Measurements from ENCODE around the gene UGT1A4. TPM values are rescaled to one million over a fixed set of nuclear protein-coding genes. Genes with fewer than 3 reads are reported as not detected.
A peak's percentile ranks its signal among the peaks of the same experiment; 100 is the strongest.
"Not testable (repeated sequence)": the region's sequence is repeated elsewhere in the genome, so short reads cannot be mapped to it uniquely, and the experiment has no call there.

Gene UGT1A4
- total RNA-seq, 1 experiment from 2014 or later = 0.04 TPM

DNA sequence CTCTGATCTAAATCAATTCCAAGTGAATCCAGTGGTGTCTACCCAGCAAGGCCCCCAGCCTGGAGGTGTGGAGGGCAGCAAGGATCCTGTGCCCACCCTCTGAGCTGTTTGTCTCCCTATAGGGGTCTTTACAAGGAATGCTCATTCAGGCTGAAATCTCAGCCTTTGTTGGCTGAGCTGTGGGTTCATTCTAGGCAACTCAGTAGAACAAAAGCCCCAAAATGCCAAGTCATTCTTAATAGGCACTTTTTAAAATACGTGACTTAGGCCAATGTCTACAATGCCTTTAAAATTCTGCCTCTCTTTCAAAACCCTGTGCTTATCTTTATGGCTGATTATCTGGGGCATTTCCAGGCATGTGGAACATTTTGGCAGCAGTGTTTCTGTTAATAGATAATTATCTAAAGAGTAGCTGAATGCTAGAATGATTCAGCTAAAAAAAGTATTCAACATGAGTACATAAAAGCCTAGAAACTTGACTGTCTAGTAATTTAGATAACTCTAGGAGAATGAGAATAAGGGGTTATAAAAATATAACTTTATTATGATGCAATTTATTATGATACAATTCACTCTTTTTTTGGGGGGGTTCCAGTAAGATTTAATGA lies 18.4 kb upstream of the UGT1A4 start:
- peak; percentile 96 for DNase-seq (ENCODE audit: low spot score)

- DNase-seq (ENCODE audit: low spot score) = not testable (repeated sequence)
These were observed 17.7 kb upstream of the UGT1A4 start for GRCh38 chr2:233700842-233701241.

GRCh38 chr2:233702238-233702637 lies 16.3 kb upstream of the UGT1A4 start:
- DNase-seq (ENCODE audit: low spot score) = no peak

- peak; percentile 94 for DNase-seq (ENCODE audit: low spot score)
These were observed 12.5 kb upstream of the UGT1A4 start for GRCh38 chr2:233705911-233706506.

DNA sequence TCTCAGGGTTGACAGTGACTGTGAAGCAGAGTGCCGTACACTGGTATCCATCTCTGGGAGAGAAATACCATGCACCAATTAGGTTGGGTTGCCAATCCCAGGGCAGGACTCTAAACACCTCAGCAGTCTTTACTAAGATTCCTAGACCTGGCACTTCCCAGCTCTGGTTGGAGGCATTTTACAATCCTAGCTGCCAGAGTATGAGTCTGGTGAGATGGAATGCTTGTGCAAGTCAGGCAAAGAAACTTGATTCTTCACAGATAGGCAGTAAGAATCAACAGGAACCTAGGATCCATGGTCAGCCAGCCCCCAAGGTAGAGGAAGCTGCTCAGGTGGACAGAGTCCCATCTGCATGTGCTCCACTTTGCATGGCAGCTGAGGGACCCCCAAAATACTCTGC lies 11.8 kb upstream of the UGT1A4 start:
- peak; percentile 81 for DNase-seq (ENCODE audit: low spot score)

DNA sequence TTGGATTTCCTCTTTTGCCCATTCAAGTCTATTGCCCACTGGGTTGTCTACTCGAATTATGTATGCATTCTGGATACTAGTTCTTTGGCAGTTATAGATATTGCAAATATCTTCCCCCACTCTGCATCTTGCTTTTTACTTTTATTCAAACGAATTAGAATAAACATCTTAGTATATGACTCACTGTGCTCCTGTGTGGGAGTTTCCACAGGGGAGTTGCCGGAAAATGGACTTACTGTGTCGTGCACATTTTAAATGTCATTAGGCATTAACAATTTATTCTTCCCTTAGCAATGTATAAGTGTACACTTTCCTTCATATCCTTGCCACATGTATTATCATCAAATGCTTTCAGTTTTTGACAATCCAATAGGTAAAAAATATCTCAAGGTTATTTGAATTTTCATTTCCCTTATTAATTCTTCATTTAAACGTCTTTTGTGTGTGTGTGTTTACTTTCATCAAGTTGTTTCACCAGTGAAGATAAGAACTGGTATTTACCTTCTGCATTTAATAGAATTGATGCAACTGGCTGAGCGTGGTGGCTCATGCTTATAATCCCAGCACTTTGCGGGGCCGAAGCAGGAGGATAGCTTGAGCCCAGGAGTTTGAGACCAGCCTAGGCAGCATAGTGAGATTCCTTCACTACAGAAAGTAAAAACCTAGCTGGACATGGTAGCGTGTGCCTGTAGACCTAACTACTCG lies 10.4 kb upstream of the UGT1A4 start:
- DNase-seq (ENCODE audit: low spot score) = peak; percentile 72

GRCh38 chr2:233708942-233709341 lies 9.6 kb upstream of the UGT1A4 start:
- peak; percentile 53 for DNase-seq (ENCODE audit: low spot score)

GRCh38 chr2:233711312-233712008 lies 7.1 kb upstream of the UGT1A4 start:
- peak; percentile 86 for DNase-seq (ENCODE audit: low spot score)

GRCh38 chr2:233712611-233713261 lies 5.8 kb upstream of the UGT1A4 start, which contains the start of gene UGT1A5:
Gene UGT1A5, plus strand, starts transcription at chr2:233712907. Its CDS starts 85 bp downstream, at chr2:233712992.
- DNase-seq (ENCODE audit: low spot score) = no peak

DNA sequence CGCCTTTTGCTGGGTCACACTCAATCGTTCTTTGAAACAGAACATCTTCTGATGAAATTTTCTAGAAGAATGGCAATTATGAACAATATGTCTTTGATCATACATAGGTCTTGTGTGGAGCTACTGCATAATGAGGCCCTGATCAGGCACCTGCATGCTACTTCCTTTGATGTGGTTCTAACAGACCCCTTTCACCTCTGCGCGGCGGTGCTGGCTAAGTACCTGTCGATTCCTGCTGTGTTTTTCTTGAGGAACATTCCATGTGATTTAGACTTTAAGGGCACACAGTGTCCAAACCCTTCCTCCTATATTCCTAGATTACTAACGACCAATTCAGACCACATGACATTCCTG lies 5.3 kb upstream of the UGT1A4 start:
- DNase-seq (ENCODE audit: low spot score) = no peak

- DNase-seq (ENCODE audit: low spot score) = no peak
These were observed 4.4 kb upstream of the UGT1A4 start for GRCh38 chr2:233714121-233714520.

GRCh38 chr2:233728723-233729301 lies 10.3 kb downstream of the UGT1A4 start, which contains the start of gene UGT1A3:
Gene UGT1A3, plus strand, starts transcription at chr2:233729042. Its CDS starts 85 bp downstream, at chr2:233729127.
- DNase-seq (ENCODE audit: low spot score) = no peak

GRCh38 chr2:233736868-233737653 lies 18.5 kb downstream of the UGT1A4 start:
- not testable (repeated sequence) for DNase-seq (ENCODE audit: low spot score)

- no peak for DNase-seq (ENCODE audit: low spot score)
These were observed 22.3 kb downstream of the UGT1A4 start for GRCh38 chr2:233740870-233741269.

- DNase-seq (ENCODE audit: low spot score) = no peak
These were observed 25.1 kb downstream of the UGT1A4 start for GRCh38 chr2:233743464-233744259.

- DNase-seq (ENCODE audit: low spot score) = no peak
These were observed 26.7 kb downstream of the UGT1A4 start for GRCh38 chr2:233745073-233745755.

- DNase-seq (ENCODE audit: low spot score) = not testable (repeated sequence)
These were observed 27.3 kb downstream of the UGT1A4 start for GRCh38 chr2:233745838-233746237.

- DNase-seq (ENCODE audit: low spot score) = no peak
These were observed 28.1 kb downstream of the UGT1A4 start for GRCh38 chr2:233746475-233747282.

GRCh38 chr2:233747283-233747544 lies 28.7 kb downstream of the UGT1A4 start:
- no peak for DNase-seq (ENCODE audit: low spot score)
